Muscle layer of colon (tissue), 2 donors: ENCODE data around the gene FOXF2.

ENCODE experiments used
- H3K27ac ChIP-seq: one replicate; pipeline ENCODE4 v1.7.0; 2013; ENCODE audit warnings: low read depth, mild to moderate bottlenecking, low read length, moderate library complexity
- H3K27me3 ChIP-seq, 2 donors: one replicate each; pipeline ENCODE4 v1.7.0; 2013; ENCODE audit warnings: low read length in 2 of 2, mild to moderate bottlenecking in 2 of 2; ENCODE audit not compliant: insufficient read depth in 2 of 2, control insufficient read depth in 1 of 2
- H3K36me3 ChIP-seq: one replicate; pipeline ENCODE4 v1.7.0; 2013; ENCODE audit warnings: mild to moderate bottlenecking, low read length; ENCODE audit not compliant: insufficient read depth
- H3K4me1 ChIP-seq: one replicate; pipeline ENCODE4 v1.7.0; 2013; ENCODE audit warnings: mild to moderate bottlenecking, low read length; ENCODE audit not compliant: insufficient read depth
- H3K4me3 ChIP-seq, 2 donors: one replicate each; pipeline ENCODE4 v1.7.0; 2013; ENCODE audit warnings: low read length in 2 of 2, low read depth in 1 of 2, mild to moderate bottlenecking in 1 of 2, moderate library complexity in 1 of 2
- H3K9ac ChIP-seq: one replicate; pipeline ENCODE4 v1.7.0; 2013; ENCODE audit warnings: low read length
- H3K9me3 ChIP-seq: one replicate; pipeline ENCODE4 v1.7.0; 2013; ENCODE audit warnings: mild to moderate bottlenecking, low read length
- donor health status: abdominal sarcoma.
- donor health status: Adenocarcinoma of cecum.

Gene FOXF2

DNA sequence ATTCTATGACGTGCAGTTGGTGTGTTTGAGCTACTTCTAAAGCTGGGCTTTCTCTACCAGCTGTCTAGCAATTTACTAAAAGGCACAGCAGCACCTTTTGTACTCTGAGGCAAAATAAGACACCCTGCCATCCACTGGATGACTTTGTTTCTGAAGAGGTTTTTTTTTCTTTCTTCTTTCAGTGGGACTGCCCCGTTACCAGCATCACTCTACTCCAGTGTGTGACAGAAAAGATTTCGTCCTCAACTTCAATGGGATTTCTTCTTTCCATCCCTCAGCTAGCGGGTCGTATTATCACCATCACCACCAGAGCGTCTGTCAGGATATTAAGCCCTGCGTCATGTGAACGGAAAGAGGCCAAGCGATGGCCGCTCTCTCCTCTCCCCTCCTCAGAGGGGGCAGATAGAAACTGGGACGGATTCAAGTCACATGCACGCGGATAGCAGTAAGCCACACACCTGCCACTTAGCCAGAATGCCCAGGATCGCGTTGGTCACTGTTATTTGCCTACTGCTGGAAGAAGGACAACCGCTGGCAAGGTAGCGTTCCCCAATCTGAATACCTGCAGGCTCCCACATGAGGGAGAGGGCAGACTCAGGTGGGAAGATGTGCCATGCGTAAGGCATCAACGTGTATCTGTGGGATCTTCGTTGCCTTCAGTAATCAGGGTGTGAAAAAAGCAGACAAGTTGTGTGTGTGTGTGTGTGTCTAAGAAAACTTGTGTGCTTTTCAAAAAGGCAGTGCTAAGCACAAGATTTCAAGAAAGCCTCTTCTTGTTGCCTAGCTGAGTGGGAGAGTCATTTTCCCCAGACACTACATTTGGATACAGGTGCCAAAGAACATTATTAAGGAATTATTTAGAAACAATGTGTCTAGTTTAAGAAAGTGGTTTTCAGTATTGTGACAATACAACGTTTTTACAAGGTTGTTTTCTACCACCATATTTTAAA is 5.4 kb downstream of the FOXF2 start:
- peaks cover 8% of the 10 kb centered on the region for H3K4me1 ChIP-seq
- peaks cover 12% of the 10 kb centered on the region for H3K36me3 ChIP-seq
- no peaks in the 10 kb centered on the region for H3K9me3 ChIP-seq
- H3K4me3 ChIP-seq = peak overlapping the region; percentile 88 to 89
- H3K27me3 ChIP-seq = peaks cover 0 to 21% of the 10 kb centered on the region in 2 donors
- H3K9ac ChIP-seq = peak overlapping the region; percentile 91
- H3K27ac ChIP-seq = peak overlapping the region; percentile 84

DNA sequence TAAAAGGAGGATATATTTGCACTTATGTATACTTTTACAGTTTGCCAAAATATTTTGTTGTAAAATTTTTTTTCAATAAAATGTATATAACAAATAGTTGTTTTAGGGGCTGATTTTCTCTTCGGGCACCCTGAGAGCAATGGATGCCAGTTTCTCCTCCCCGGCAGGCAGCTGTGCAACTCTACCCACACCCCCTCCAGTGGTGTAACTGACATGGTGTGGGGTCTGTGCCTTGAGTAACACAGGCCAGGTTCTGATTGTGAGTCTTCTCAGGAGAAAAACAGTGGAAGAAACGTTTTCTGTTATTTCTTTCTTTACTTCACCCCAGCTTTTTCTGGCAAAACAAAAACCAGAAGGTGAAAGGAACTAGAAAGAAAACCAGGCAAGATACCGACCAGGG is 6.1 kb downstream of the FOXF2 start:
- H3K27ac ChIP-seq = peak overlapping the region; percentile 90
- peaks cover 8% of the 10 kb centered on the region for H3K4me1 ChIP-seq
- H3K36me3 ChIP-seq = peaks cover 12% of the 10 kb centered on the region
- peak overlapping the region; percentile 91 for H3K9ac ChIP-seq
- H3K9me3 ChIP-seq = no peaks in the 10 kb centered on the region
- H3K27me3 ChIP-seq = peaks cover 0 to 21% of the 10 kb centered on the region in 2 donors
- peak overlapping the region in 1 of 2 donors; percentile 46 for H3K4me3 ChIP-seq

DNA sequence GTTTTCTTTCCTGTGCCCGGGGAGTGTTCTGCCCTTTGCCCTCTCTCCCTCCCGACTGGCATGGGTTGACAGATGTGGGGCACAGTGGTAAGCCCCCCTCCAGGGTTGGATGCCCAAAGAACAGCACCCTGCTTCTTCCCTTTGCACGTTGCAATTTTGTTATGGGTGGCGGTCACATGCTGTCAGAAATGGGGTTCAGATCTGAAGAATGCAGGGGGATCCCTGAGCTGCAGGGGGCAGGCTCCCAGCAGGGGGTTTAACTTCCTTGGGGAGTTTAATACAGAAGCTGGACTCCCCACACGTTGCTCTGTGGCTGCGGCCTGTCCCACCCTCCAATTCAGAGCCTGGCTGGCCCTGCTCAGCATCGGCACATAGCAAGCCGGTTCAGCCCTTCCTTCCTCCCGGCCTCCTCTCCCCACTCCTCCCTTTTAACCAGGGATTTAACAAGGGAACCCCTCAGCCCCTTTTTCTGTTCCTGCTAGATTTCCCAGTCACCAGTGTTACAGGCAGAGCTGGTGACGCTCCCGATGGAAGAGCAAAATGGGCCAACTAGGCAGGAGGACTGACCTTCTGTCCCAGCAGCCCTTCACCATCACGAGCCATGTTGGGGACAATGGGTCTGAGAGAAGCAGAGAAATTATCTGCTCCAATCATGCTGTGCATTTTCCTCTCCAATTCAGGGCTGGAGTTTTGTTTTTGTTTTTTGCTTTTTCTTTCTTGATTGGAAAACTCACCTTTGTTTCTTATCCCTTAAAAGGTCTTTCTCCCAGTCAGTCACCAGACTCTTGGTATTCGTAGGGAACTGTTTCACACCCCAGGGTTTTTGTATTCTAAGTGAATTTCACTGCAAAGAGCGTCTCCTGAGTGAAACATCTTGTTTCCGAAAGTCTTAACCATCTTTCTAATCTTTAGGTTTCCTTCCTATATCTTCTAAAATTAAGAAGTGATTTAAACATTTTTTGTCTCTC is 6.8 kb downstream of the FOXF2 start:
- Histone ChIP-seq H3K4me1 (peaks cover 8% of the 10 kb centered on the region), H3K27ac (peak overlapping the region; percentile 90), H3K9ac (peak overlapping the region; percentile 46), H3K36me3 (peaks cover 12% of the 10 kb centered on the region), H3K27me3 (peaks cover 0 to 14% of the 10 kb centered on the region in 2 donors), H3K4me3 (peak overlapping the region in 1 of 2 donors; percentile 46), H3K9me3 (no peaks in the 10 kb centered on the region)

DNA sequence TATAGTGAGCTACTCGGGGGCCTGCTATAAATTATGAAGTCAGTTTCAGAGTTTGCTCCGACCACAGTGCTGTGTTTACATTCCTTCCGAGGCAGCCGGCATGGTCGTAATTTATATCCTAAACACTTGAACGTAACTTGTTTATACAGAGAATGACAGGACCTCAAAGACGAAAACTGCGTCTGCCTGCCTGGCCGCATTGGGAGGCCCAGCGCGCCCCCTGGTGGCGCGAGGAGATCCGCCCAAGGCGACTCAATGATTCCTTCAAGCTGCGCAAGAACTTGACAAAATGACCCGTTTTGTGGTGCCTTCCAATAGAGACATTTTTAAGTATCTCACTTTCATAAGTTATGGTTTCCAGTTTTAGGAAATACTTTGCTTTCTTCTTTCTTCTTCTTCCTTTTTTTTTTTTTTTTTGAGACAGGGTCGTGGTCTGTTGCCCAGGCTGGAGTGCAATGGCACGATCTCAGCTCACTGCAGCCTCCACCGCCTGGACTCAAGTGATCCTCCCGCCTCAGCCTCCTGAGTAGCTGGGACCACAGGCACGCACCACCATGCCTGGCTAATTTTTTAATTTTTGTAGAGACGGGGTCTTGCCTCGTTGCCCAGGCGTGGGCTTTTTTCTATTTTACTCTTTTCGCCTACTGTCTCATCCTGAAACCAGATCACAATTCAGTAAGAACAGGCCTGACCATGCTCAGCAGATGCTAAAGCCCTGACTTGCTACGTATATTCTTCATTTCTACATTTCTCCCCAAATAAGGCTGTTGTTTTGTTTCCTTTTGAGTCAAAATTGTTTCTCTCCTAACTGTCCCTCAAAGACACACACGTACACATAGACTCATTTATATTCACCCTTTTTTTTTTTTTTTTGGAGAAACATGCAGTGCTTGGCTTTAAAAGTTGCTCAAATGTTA is 7.8 kb downstream of the FOXF2 start:
- Histone ChIP-seq H3K4me3 (no peak overlapping the region), H3K4me1 (peaks cover 8% of the 10 kb centered on the region), H3K9me3 (no peaks in the 10 kb centered on the region), H3K36me3 (peaks cover 12% of the 10 kb centered on the region), H3K9ac (no peak overlapping the region), H3K27me3 (peaks cover 0 to 14% of the 10 kb centered on the region in 2 donors), H3K27ac (peak overlapping the region; percentile 90)

DNA sequence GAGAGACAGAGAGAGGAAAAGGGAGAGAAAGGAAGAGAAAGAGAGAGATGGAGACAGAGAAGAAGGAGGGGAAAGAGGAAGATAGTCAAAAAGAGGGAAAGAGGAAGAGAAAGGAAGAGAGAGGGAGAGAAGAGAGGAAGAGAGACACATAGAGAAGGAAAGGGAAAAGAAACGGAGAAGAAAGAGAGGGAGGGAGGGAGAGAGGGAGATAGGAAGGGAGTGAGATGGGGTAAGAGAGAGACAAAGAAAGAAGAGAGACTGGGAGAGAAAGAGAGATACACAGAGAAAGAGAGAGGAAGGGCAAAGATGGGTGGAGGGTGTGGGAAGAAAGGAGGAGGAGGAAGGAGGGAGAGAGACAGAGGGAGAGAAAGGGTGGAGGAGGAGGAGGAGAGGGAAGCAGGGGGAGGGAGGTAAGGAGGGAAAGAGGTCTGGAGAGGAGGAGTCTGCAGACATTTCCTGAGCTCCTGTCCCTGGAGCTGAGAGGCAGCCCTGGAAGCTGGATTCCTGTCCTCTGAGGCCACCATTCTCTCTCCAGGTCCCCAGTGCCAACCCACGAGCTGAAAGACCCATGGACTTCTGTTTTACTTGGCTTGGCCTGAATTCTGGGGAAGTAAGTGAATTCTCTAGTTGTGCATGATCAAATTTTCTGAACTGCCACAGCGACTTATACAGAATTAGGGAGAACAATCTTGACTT is 9.9 kb downstream of the FOXF2 start:
- Histone ChIP-seq H3K9me3 (no peaks in the 10 kb centered on the region), H3K4me3 (no peak overlapping the region), H3K36me3 (peaks cover 8% of the 10 kb centered on the region), H3K9ac (no peak overlapping the region), H3K4me1 (peaks cover 8% of the 10 kb centered on the region), H3K27ac (no peak overlapping the region), H3K27me3 (peaks cover 0 to 5% of the 10 kb centered on the region in 2 donors)

DNA sequence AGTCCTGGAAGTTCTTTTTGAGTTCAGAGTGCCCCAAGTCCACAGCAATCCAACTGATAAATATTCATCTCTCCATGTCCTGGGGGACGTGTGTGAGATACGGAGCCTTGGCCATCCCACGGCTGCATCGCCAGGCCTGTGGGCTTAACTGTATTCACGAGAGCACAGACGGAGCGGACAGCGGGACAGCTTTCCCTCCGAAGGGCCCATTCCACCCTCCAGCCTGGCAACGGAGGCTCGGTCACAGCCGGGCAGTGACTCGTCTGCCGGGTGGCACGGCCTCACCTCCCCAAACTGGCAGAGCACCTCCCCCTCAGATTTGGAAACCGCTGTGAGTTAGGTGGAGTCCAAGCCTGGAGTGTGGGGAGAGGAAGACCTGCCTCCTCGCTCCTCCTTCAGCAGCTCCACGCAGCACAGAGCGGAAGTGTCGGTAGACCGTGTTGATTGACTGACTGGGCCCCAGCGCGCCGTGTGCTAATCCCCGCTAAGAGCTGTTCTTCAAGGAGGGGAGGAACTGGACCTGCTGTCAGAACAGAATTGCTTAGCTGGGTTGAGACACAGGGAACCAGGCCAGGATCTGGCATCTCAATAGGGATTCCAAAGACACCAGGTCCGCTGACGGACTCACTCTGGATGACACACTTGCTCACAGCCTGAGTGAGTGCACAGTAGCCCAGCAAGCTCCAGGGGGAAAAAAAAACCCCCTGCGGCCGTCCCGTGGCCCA is 10.9 kb downstream of the FOXF2 start:
- H3K36me3 ChIP-seq = peaks cover 4% of the 10 kb centered on the region
- H3K27me3 ChIP-seq = no peaks in the 10 kb centered on the region
- H3K4me1 ChIP-seq = peaks cover 8% of the 10 kb centered on the region
- no peak overlapping the region for H3K9ac ChIP-seq
- H3K9me3 ChIP-seq = no peaks in the 10 kb centered on the region
- no peak overlapping the region for H3K27ac ChIP-seq
- no peak overlapping the region for H3K4me3 ChIP-seq

DNA sequence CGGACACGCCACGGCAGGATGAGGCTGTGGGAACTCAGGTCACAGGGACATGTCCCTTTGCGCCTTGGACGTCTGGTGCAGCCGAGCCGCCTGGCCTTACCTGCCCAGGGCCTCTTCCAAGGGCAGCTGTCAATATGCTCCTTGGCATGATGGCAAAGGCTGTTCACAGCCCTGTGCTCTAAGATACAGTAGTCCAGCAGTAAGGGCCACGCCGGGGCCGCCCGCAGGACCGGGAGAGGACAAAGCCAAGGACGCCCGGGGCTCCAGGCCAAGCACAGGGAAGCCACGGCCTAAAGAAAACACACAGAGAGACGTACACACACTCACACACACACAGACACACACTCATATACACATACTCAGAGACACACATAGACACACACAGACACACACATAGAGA is 13.0 kb downstream of the FOXF2 start:
- no peak overlapping the region for H3K27ac ChIP-seq
- H3K36me3 ChIP-seq = no peaks in the 10 kb centered on the region
- H3K27me3 ChIP-seq = no peaks in the 10 kb centered on the region
- peaks cover 4% of the 10 kb centered on the region for H3K4me1 ChIP-seq
- no peak overlapping the region for H3K4me3 ChIP-seq
- H3K9me3 ChIP-seq = no peaks in the 10 kb centered on the region
- no peak overlapping the region for H3K9ac ChIP-seq

DNA sequence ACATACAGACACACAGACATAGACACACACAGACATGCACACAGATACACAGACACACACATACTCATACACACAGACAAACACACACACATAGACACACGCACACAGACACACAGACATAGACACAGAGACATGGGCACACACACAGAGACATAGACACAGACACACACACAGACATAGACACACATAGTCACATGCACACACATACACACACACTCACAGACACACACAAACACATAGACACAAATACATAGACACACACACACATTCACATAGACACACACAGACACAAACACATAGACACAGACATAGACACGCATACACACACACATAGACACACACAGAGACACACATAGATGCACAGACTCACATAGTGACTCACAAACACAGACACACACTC is 13.5 kb downstream of the FOXF2 start:
- Histone ChIP-seq H3K4me1 (peaks cover 5% of the 10 kb centered on the region), H3K27ac (no peak overlapping the region), H3K36me3 (no peaks in the 10 kb centered on the region), H3K9me3 (no peaks in the 10 kb centered on the region), H3K9ac (no peak overlapping the region), H3K27me3 (no peaks in the 10 kb centered on the region), H3K4me3 (no peak overlapping the region)

DNA sequence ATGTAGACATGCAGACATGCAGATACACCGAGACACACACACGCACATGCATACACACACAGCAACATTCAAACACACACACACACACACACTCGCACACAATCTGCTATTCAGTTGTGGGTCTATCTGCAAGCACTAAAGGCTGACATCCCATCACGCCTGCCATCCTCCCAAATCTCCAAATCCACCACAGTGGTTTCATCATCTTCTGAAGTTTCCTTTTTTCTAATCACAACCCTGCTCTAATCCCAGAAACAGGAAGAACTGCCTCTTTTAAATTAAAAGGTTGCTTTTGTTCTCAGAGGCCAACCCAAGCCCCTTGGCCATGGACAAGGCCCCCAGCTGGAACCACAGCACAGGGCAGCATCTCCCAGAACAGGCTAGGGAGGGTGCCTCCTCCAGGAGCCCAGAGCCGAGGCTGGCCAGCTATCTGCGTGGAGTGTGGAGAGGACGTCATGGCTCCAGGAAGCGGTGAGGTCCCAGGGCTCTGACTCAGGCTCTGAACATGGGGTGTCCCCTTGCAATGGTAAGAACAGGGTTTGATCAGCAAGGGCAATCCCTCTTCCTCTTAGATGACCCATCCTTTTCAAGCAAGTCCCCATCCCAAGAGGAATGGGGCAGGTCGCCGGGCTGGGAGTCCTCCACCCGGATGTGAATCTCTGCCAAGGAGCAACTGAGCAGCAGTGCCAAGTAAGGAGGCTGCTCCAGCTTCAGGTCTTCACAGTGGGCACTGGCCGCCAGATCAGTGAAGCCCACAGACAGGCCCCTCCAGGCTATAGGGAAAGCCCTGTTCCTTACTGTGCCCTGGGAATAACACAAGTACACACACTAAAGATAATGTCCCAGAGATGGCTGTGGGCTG is 14.7 kb downstream of the FOXF2 start:
- H3K27ac ChIP-seq = no peak overlapping the region
- H3K4me3 ChIP-seq = no peak overlapping the region
- no peaks in the 10 kb centered on the region for H3K36me3 ChIP-seq
- no peaks in the 10 kb centered on the region for H3K9me3 ChIP-seq
- H3K27me3 ChIP-seq = no peaks in the 10 kb centered on the region
- H3K9ac ChIP-seq = no peak overlapping the region
- H3K4me1 ChIP-seq = peaks cover 5% of the 10 kb centered on the region
